ENCODE data around the gene ATP4B.

ATP4B gene

DNA sequence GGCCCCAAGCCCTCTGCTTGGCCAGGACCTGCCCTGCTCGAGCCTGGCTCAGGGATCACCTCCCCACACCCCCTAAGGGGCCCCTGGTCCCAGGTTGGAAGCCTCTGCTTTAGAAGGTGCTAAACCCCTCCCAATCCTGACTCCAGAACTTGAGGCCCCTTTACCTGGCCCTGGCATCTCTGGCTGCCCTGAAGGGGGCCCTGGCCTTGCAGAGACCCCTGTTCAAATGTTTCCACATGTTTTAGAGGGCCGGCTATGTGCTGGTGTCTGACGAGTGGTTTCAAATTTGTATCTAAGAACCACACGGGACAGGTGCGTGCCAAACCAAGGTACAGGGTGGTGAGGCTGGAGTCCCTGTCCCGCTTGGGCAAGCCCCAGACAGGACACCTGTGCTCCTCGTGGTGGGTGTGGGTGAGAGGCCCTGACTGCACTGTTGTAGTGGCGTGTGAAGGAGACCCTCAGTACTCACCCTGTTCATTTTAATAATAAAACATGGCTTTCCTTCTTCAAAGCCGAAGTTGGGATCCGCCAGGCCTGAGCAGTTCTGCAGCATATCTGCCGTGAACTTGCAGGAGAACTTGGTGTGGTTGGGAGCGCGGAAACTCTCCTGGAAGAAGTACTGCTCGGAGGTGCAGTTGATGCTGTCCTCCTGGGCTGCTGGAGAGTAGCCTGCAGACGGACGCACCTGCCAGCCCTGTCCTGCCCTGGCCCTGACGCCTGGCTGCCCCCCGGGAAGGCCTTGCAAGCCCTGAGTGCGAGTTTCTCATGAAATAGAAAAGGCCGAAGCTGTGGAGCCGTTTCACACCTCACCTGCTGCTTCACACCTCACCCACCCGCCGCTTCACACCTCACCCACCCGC lies 5.4 kb downstream of the ATP4B start:
- no peak for TF ChIP-seq REST (IDR thresholded peaks at IDR 0.05; ENCODE audit: insufficient read depth in 1 of 2, low read depth in 2 of 2, low read length in 2 of 2)
- no peak for TF ChIP-seq TAF1 (IDR thresholded peaks at IDR 0.05; ENCODE audit: borderline replicate concordance, insufficient read depth, low read length)
- TF ChIP-seq FOXP2 (optimal IDR thresholded peaks at IDR 0.05; ENCODE audit: borderline replicate concordance, extremely low read depth, extremely low read length, insufficient read depth) = no peak
- no peak for TF ChIP-seq SIN3A (IDR thresholded peaks at IDR 0.05; ENCODE audit: borderline replicate concordance, insufficient read depth, low read length)
- no peak for TF ChIP-seq POLR2AphosphoS5 (IDR thresholded peaks at IDR 0.05; ENCODE audit: low read depth, low read length)

- no peak for TF ChIP-seq TAF1 (IDR thresholded peaks at IDR 0.05; ENCODE audit: borderline replicate concordance, insufficient read depth, low read length)
- TF ChIP-seq REST (IDR thresholded peaks at IDR 0.05; ENCODE audit: insufficient read depth in 1 of 2, low read depth in 2 of 2, low read length in 2 of 2) = no peak
- TF ChIP-seq POLR2AphosphoS5 (IDR thresholded peaks at IDR 0.05; ENCODE audit: low read depth, low read length) = no peak
Measured at GRCh38 chr13:113651511-113652403, 6.2 kb downstream of the ATP4B start.

GRCh38 chr13:113650731-113651148 lies 7.3 kb downstream of the ATP4B start:
- TF ChIP-seq FOXP2 (optimal IDR thresholded peaks at IDR 0.05; ENCODE audit: borderline replicate concordance, extremely low read depth, extremely low read length, insufficient read depth) (no peak), SIN3A (IDR thresholded peaks at IDR 0.05; ENCODE audit: borderline replicate concordance, insufficient read depth, low read length) (no peak), POLR2AphosphoS5 (IDR thresholded peaks at IDR 0.05; ENCODE audit: low read depth, low read length) (no peak), TAF1 (IDR thresholded peaks at IDR 0.05; ENCODE audit: borderline replicate concordance, insufficient read depth, low read length) (no peak), REST (IDR thresholded peaks at IDR 0.05; ENCODE audit: insufficient read depth in 1 of 2, low read depth in 2 of 2, low read length in 2 of 2) (no peak)

- TF ChIP-seq TAF1 (IDR thresholded peaks at IDR 0.05; ENCODE audit: borderline replicate concordance, insufficient read depth, low read length) = no peak
- no peak for TF ChIP-seq REST (IDR thresholded peaks at IDR 0.05; ENCODE audit: insufficient read depth in 1 of 2, low read depth in 2 of 2, low read length in 2 of 2)
- no peak for TF ChIP-seq FOXP2 (optimal IDR thresholded peaks at IDR 0.05; ENCODE audit: borderline replicate concordance, extremely low read depth, extremely low read length, insufficient read depth)
- no peak for TF ChIP-seq SIN3A (IDR thresholded peaks at IDR 0.05; ENCODE audit: borderline replicate concordance, insufficient read depth, low read length)
- no peak for TF ChIP-seq POLR2AphosphoS5 (IDR thresholded peaks at IDR 0.05; ENCODE audit: low read depth, low read length)
Measured at GRCh38 chr13:113650275-113650674, 7.7 kb downstream of the ATP4B start.
